ENCODE measurements around the gene FAM149B1.

FAM149B1 gene

GRCh38 chr10:73174148-73174925 is 6.4 kb downstream of the FAM149B1 start:
- DNase-seq (ENCODE audit: low read depth in 3 of 3, low spot score in 1 of 3), result no peak

- no peak for DNase-seq (ENCODE audit: low read depth in 3 of 3, low spot score in 1 of 3)
These were observed 14.6 kb downstream of the FAM149B1 start for GRCh38 chr10:73182568-73182967.

- DNase-seq (ENCODE audit: low read depth in 3 of 3, low spot score in 1 of 3), result no peak
These were observed 15.9 kb downstream of the FAM149B1 start for GRCh38 chr10:73183667-73184281.

- DNase-seq (ENCODE audit: low read depth in 3 of 3, low spot score in 1 of 3), result no peak
These were observed 18.3 kb downstream of the FAM149B1 start for GRCh38 chr10:73186266-73186665.

GRCh38 chr10:73190188-73190587 is 22.3 kb downstream of the FAM149B1 start:
- DNase-seq (ENCODE audit: low read depth in 3 of 3, low spot score in 1 of 3), result no peak

GRCh38 chr10:73205081-73205480 is 37.2 kb downstream of the FAM149B1 start:
- DNase-seq (ENCODE audit: low read depth in 3 of 3, low spot score in 1 of 3), result no peak

- DNase-seq (ENCODE audit: low read depth in 3 of 3, low spot score in 1 of 3), result no peak
These were observed 38.0 kb downstream of the FAM149B1 start for GRCh38 chr10:73205890-73206289.

GRCh38 chr10:73206385-73206784 is 38.5 kb downstream of the FAM149B1 start:
- no peak for DNase-seq (ENCODE audit: low read depth in 3 of 3, low spot score in 1 of 3)

- no peak for DNase-seq (ENCODE audit: low read depth in 3 of 3, low spot score in 1 of 3)
These were observed 40.0 kb downstream of the FAM149B1 start for GRCh38 chr10:73207883-73208282.

- no peak for DNase-seq (ENCODE audit: low read depth in 3 of 3, low spot score in 1 of 3)
These were observed 41.8 kb downstream of the FAM149B1 start for GRCh38 chr10:73209705-73210104.

- DNase-seq (ENCODE audit: low read depth in 3 of 3, low spot score in 1 of 3), result no peak
These were observed 42.6 kb downstream of the FAM149B1 start for GRCh38 chr10:73210395-73211105.

- DNase-seq (ENCODE audit: low read depth in 3 of 3, low spot score in 1 of 3), result no peak
These were observed 43.3 kb downstream of the FAM149B1 start for GRCh38 chr10:73211106-73211811.

- DNase-seq (ENCODE audit: low read depth in 3 of 3, low spot score in 1 of 3), result no peak
These were observed 47.8 kb downstream of the FAM149B1 start for GRCh38 chr10:73215749-73216148.

- DNase-seq (ENCODE audit: low read depth in 3 of 3, low spot score in 1 of 3), result no peak
These were observed 49.7 kb downstream of the FAM149B1 start for GRCh38 chr10:73217628-73218027.

- no peak for DNase-seq (ENCODE audit: low read depth in 3 of 3, low spot score in 1 of 3)
These were observed 50.7 kb downstream of the FAM149B1 start for GRCh38 chr10:73218431-73219191.

GRCh38 chr10:73219384-73219783 is 51.5 kb downstream of the FAM149B1 start:
- DNase-seq (ENCODE audit: low read depth in 3 of 3, low spot score in 1 of 3), result no peak

GRCh38 chr10:73220989-73221388 is 53.1 kb downstream of the FAM149B1 start:
- no peak for DNase-seq (ENCODE audit: low read depth in 3 of 3, low spot score in 1 of 3)

- DNase-seq (ENCODE audit: low read depth in 3 of 3, low spot score in 1 of 3), result no peak
These were observed 57.6 kb downstream of the FAM149B1 start for GRCh38 chr10:73225518-73225917.

GRCh38 chr10:73226663-73227062 is 58.7 kb downstream of the FAM149B1 start:
- no peak for DNase-seq (ENCODE audit: low read depth in 3 of 3, low spot score in 1 of 3)

- DNase-seq (ENCODE audit: low read depth in 3 of 3, low spot score in 1 of 3), result no peak
These were observed 60.3 kb downstream of the FAM149B1 start for GRCh38 chr10:73228247-73228646.

- DNase-seq (ENCODE audit: low read depth in 3 of 3, low spot score in 1 of 3), result no peak
These were observed 61.6 kb downstream of the FAM149B1 start for GRCh38 chr10:73229567-73229966.
